CD4-positive, alpha-beta T cell treated with Interleukin-15 for 4 hours (primary cell): ENCODE measurements around the gene EIF1.
A peak's percentile ranks its signal among the peaks of the same experiment; 100 is the strongest.
"Not testable (repeated sequence)": the region's sequence is repeated elsewhere in the genome, so short reads cannot be mapped to it uniquely, and the experiment has no call there.

ENCODE experiments used
- DNase-seq: peaks from one replicate; pipeline ENCODE4 v3.0.0-alpha.2; 2020; ENCODE audit warnings: low spot score

The EIF1 gene

GRCh38 chr17:41688641-41689496 lies at the start of gene EIF1:
EIF1 (plus strand) TSS chr17:41688885; CDS start chr17:41689039, 154 bp downstream.
- peak; percentile 100 for DNase-seq

GRCh38 chr17:41638941-41639340 lies 49.7 kb upstream of the EIF1 start:
- no peak for DNase-seq

- DNase-seq = no peak
These were observed 48.9 kb upstream of the EIF1 start for GRCh38 chr17:41639492-41640473.

GRCh38 chr17:41640596-41640995 lies 48.1 kb upstream of the EIF1 start:
- DNase-seq = not testable (repeated sequence)

GRCh38 chr17:41642252-41643156 lies 46.2 kb upstream of the EIF1 start:
- no peak for DNase-seq

- DNase-seq = no peak
These were observed 41.5 kb upstream of the EIF1 start for GRCh38 chr17:41647038-41647813.

- peak; percentile 85 for DNase-seq
These were observed 40.7 kb upstream of the EIF1 start for GRCh38 chr17:41647940-41648410.

GRCh38 chr17:41648411-41649195 lies 40.1 kb upstream of the EIF1 start:
- DNase-seq = peak; percentile 82

GRCh38 chr17:41649923-41650519 lies 38.7 kb upstream of the EIF1 start:
- DNase-seq = no peak

- DNase-seq = no peak
These were observed 37.7 kb upstream of the EIF1 start for GRCh38 chr17:41650794-41651624.

- DNase-seq = no peak
These were observed 36.8 kb upstream of the EIF1 start for GRCh38 chr17:41651625-41652460.

- DNase-seq = no peak
These were observed 36.2 kb upstream of the EIF1 start for GRCh38 chr17:41652461-41652970.

GRCh38 chr17:41653421-41653820 lies 35.3 kb upstream of the EIF1 start:
- DNase-seq = no peak

GRCh38 chr17:41653892-41654677 lies 34.6 kb upstream of the EIF1 start:
- no peak for DNase-seq

- no peak for DNase-seq
These were observed 33.7 kb upstream of the EIF1 start for GRCh38 chr17:41654678-41655607.
